Adrenal gland (tissue), 12 donors: ENCODE data around the gene CCDC13. TPM values are rescaled to one million over a fixed set of nuclear protein-coding genes. Genes with fewer than 3 reads are reported as not detected.

Experiments used
- DNase-seq, 7 donors: peaks; one replicate each; pipeline ENCODE4 v3.0.0-alpha.2; 2019 to 2020
- H3K27ac ChIP-seq, 5 donors: fragments of 200-600 bp; sonication (generic) in 4 of 5; 1 replicate in 3 of 5; 2 replicates in 2 of 5; pipeline versions ENCODE4 v1.5.1 to v1.8.0; 2016 to 2020; ENCODE audit warnings: mild to moderate bottlenecking in 1 of 5
- H3K27me3 ChIP-seq: fragments of 200-600 bp; 2 replicates; pipeline ENCODE4 v1.8.0; 2021
- H3K36me3 ChIP-seq, 2 donors: fragments of 200-600 bp; replicated peaks in 1 of 2; 1 replicate in 1 of 2; 2 replicates in 1 of 2; pipeline versions ENCODE4 v1.5.1 to v1.8.0; 2018 to 2022
- H3K4me1 ChIP-seq, 2 donors: fragments of 200-600 bp; replicated peaks in 1 of 2; 1 replicate in 1 of 2; 2 replicates in 1 of 2; pipeline versions ENCODE4 v1.5.1 to v1.8.0; 2018 to 2021
- H3K4me3 ChIP-seq, 4 donors: fragments of 200-600 bp; sonication (generic) in 3 of 4; one replicate each; pipeline ENCODE4 v1.5.1; 2016 to 2018
- H3K9me3 ChIP-seq, 3 donors: fragments of 200-600 bp; sonication (generic) in 1 of 3; replicated peaks in 1 of 3; 1 replicate in 2 of 3; 2 replicates in 1 of 3; pipeline versions ENCODE4 v1.5.1 to v1.8.0; 2016 to 2021
- POLR2A ChIP-seq, 2 donors: fragments of 450-650 bp; IDR thresholded peaks; one replicate each; pipeline ENCODE4 v1.6.1; 2017; ENCODE audit warnings: antibody characterized with exemption in 2 of 2, mild to moderate bottlenecking in 2 of 2, moderate library complexity in 1 of 2
- WGBS, 4 donors: extraction: QIAGEN DNeasy Blood & Tissue Kit in 2 of 4; methylation state at CpG; one replicate each; pipeline versions ENCODE4 v1.1.5 to v1.1.7; 2013 to 2017; 5-methylcytosine and 5-hydroxymethylcytosine counted together
- intact Hi-C, 2 donors: fragments of 100-400 bp; cut with DNase I; formaldehyde crosslinking; loops; one replicate each; pipeline versions ENCODE4 v1.14.1 to v1.15.0; 2022 to 2023
- polyA plus RNA-seq, 3 donors: library from polyadenylated mRNA; stranded (reverse); fragments of 200-250 nt in 2 of 3; fragments of 350-450 nt in 1 of 3; fragmentation: Illumina TruSeq in 1 of 3; extraction: RNeasy Lipid Tissue Mini Kit (QIAGEN cat#74804) in 1 of 3; gene quantifications; one replicate each; pipeline ENCODE4 v1.2.3, GENCODE V29; 2013 to 2014
- total RNA-seq, 9 donors: library from RNA; depleted of rRNA in 4 of 9; stranded (reverse); fragments of >200 nt in 4 of 9; fragments of 120-200 nt in 1 of 9; fragmentation: NEBNext Ultra II Directional in 1 of 9; extraction: Animal tissue kit (Norgen Biotek cat#: 25700) in 1 of 9; gene quantifications; one replicate each; pipeline versions ENCODE4 v1.1.0 to v1.2.4, GENCODE V29; 2013 to 2023
- TF ChIP-seq, protein P1 (sequence below), 6 experiments: fragments of 450-650 bp in 4 of 6; fragments of 200-600 bp in 2 of 6; sonication (generic) in 1 of 6; IDR thresholded peaks; 1 replicate in 5 of 6; 2 replicates in 1 of 6; pipeline versions ENCODE4 v1.5.1 to v1.8.0; 2016 to 2021; ENCODE audit warnings: antibody characterized with exemption in 6 of 6, mild to moderate bottlenecking in 2 of 6, moderate library complexity in 1 of 6
- donor health status: healthy with polysubstance abuse.
- donor health status: Bipolar disorder and iron deficiency.
- donor health status: DM: yes; HTN: yes; CAD: no.
- donor health status: DM: no; HTN: no; CAD: no.
- donor health status: DM: no; HTN: no; CAD: no.
- donor health status: DM: yes; HTN: yes; CAD: no.

CCDC13 gene
- total and polyA plus RNA-seq, 12 donors, result 0.35 to 2.1 (median 1.1) TPM; not detected in 2

GRCh38 chr3:42771271-42771670 is 1.8 kb downstream of the CCDC13 start:
- peaks cover 0 to 9% of the 10 kb centered on the region in 2 donors for H3K4me1 ChIP-seq
- H3K36me3 ChIP-seq, result no peaks in the 10 kb centered on the region
- H3K27me3 ChIP-seq, result no peaks in the 10 kb centered on the region
- peak in 1 of 7 donors; percentile 33 for DNase-seq
- no peaks in the 10 kb centered on the region for H3K9me3 ChIP-seq
- intact Hi-C loops, result no loop called here
- 75 to 88% (median 76%) methylated on average over 1 of the region's 1 CpG for WGBS, 4 donors
- no peak overlapping the region for H3K27ac ChIP-seq
- TF ChIP-seq, protein P1, sequence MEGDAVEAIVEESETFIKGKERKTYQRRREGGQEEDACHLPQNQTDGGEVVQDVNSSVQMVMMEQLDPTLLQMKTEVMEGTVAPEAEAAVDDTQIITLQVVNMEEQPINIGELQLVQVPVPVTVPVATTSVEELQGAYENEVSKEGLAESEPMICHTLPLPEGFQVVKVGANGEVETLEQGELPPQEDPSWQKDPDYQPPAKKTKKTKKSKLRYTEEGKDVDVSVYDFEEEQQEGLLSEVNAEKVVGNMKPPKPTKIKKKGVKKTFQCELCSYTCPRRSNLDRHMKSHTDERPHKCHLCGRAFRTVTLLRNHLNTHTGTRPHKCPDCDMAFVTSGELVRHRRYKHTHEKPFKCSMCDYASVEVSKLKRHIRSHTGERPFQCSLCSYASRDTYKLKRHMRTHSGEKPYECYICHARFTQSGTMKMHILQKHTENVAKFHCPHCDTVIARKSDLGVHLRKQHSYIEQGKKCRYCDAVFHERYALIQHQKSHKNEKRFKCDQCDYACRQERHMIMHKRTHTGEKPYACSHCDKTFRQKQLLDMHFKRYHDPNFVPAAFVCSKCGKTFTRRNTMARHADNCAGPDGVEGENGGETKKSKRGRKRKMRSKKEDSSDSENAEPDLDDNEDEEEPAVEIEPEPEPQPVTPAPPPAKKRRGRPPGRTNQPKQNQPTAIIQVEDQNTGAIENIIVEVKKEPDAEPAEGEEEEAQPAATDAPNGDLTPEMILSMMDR (IDR thresholded peaks at IDR 0.05), result no peak
- no peak for TF ChIP-seq POLR2A (IDR thresholded peaks at IDR 0.05)
- no peak overlapping the region for H3K4me3 ChIP-seq

DNA sequence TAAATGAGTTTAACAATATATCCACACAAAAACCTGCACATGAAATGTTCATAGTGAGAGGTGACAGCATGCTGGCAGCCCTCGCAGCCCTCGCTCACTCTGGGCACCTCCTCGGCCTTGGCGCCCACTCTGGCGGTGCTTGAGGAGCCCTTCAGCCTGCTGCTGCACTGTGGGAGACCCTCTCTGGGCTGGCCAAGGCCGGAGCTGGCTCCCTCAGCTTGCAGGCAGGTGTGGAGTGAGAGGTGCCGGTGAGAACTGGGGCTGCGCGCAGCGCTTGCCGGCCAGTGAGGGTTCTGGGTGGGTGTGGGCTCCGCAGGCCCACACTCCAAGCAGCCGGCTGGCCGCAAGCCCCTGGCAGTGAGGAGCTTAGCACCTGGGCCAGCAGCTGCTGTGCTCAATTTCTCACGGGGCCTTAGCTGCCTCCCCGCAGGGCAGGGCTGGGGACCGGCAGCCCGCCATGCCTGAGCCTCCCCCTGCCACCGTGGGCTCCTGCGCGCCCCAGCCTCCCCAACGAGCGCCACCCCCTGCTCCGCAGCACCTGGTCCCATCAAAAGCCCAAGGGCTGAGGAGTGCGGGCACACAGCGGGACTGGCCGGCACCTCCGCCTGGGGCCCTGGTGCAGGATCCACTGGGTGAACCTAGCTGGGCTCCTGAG is 3.4 kb downstream of the CCDC13 start:
- H3K4me1 ChIP-seq, result peaks cover 0 to 9% of the 10 kb centered on the region in 2 donors
- no peaks in the 10 kb centered on the region for H3K9me3 ChIP-seq
- no peaks in the 10 kb centered on the region for H3K36me3 ChIP-seq
- intact Hi-C loops, result no loop called here
- WGBS, 4 donors, result 93 to 97% (median 95%) methylated on average over 5 to 28 of the region's 28 CpGs
- peak in 1 of 7 donors; percentile 45 for DNase-seq
- TF ChIP-seq, protein P1 (IDR thresholded peaks at IDR 0.05), result no peak
- no peak for TF ChIP-seq POLR2A (IDR thresholded peaks at IDR 0.05)
- no peak overlapping the region for H3K4me3 ChIP-seq
- H3K27ac ChIP-seq, result no peak overlapping the region
- no peaks in the 10 kb centered on the region for H3K27me3 ChIP-seq

DNA sequence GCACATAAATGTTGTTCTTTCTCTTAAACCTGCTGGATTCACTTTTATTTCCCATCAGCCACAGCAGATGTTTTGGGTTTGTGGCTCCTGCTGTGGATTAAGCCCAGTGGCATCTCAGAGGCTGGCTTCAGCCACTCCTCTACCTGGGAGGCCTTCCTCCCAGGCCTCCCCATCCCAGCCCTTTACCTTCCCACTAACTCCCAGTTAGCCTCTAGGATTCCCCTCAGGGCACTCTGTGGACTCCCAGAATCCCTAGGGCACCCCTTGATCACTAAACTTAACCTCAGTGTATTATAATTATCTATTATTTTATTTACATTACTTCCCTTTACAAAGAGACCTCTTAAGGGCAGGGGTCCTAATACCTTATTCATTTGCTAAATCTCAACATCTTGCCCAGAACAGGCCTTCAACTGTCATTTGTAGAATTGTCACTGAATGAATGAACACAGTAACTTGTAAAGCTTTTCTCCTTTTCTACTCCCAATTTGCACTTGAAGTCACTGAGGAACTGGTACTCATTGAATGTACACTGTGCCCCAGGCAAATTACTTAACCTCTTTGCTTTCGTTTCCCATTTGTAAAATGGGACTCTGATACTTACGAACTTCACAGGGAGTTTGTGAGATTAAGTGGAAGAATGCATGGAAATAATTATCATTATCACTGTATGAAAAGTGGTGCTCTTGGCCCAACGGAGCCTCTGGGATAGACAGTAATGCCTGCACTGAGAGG is 8.3 kb downstream of the CCDC13 start:
- no peaks in the 10 kb centered on the region for H3K27me3 ChIP-seq
- H3K36me3 ChIP-seq, result no peaks in the 10 kb centered on the region
- TF ChIP-seq POLR2A (IDR thresholded peaks at IDR 0.05), result no peak
- TF ChIP-seq, protein P1 (IDR thresholded peaks at IDR 0.05), result no peak
- 68 to 95% (median 78%) methylated on average over 3 of the region's 3 CpGs for WGBS, 4 donors
- no peak for DNase-seq
- no peak overlapping the region for H3K27ac ChIP-seq
- no peaks in the 10 kb centered on the region for H3K9me3 ChIP-seq
- intact Hi-C loops, result no loop called here
- no peak overlapping the region for H3K4me3 ChIP-seq
- peaks cover 0 to 7% of the 10 kb centered on the region in 2 donors for H3K4me1 ChIP-seq

DNA sequence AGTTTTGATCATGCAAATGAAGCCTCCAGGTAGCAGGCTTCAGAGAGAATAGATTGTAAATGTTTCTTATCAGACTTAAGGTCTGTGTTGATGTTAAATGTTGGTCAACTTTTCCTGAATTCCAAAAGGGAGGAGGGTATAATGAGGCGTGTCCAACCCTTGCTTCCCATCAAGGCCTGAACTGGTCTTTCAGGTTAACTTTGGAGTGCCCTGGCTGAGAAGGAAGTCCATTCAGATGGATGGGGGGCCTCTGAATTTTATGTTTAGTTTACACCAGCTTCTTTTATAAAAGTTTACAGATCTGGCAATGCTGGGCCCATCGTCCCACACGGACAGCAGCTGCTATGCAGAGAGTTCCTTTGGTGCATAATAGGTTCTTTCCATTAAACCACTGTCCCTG is 8.9 kb downstream of the CCDC13 start:
- TF ChIP-seq POLR2A (IDR thresholded peaks at IDR 0.05), result no peak
- TF ChIP-seq, protein P1 (IDR thresholded peaks at IDR 0.05), result no peak
- Histone ChIP-seq H3K27me3 (no peaks in the 10 kb centered on the region), H3K4me3 (no peak overlapping the region), H3K36me3 (no peaks in the 10 kb centered on the region), H3K9me3 (no peaks in the 10 kb centered on the region), H3K27ac (no peak overlapping the region), H3K4me1 (peaks cover 0 to 7% of the 10 kb centered on the region in 2 donors)
- intact Hi-C loops, result no loop called here
- 79 to 95% (median 91%) methylated on average over 3 of the region's 3 CpGs for whole genome bisulfite sequencing, 4 donors
- no peak for DNase-seq
